ENCODE measurements around the gene LGR4.

GRCh38 chr11:27339941-27340340 is 132.6 kb downstream of the LGR4 start:
- no peak for TF ChIP-seq CTCF (IDR thresholded peaks at IDR 0.05 in 2 of 3, conservative IDR thresholded peaks at IDR 0.05 in 1 of 3; ENCODE audit: borderline replicate concordance in 1 of 3, insufficient read depth in 1 of 3, low read depth in 2 of 3, low read length in 2 of 3)
- TF ChIP-seq POLR2A (IDR thresholded peaks at IDR 0.05; ENCODE audit: borderline replicate concordance, extremely low read depth, insufficient read depth, insufficient read length): no peak
- TF ChIP-seq RAD21 (IDR thresholded peaks at IDR 0.05; ENCODE audit: low read depth): no peak
- no peak for TF ChIP-seq EZH2 (IDR thresholded peaks at IDR 0.05)
- no peak for TF ChIP-seq POLR2AphosphoS5 (IDR thresholded peaks at IDR 0.05; ENCODE audit: low read depth, low read length)
- TF ChIP-seq SRF (IDR thresholded peaks at IDR 0.05; ENCODE audit: low read depth): no peak
- TF ChIP-seq CEBPB (IDR thresholded peaks at IDR 0.05; ENCODE audit: low read depth): no peak
- TF ChIP-seq TCF7L2 (IDR thresholded peaks at IDR 0.05; ENCODE audit: borderline replicate concordance, extremely low read depth, insufficient read depth, insufficient read length): no peak
- TF ChIP-seq ZFX (IDR thresholded peaks at IDR 0.05): no peak
- no peak for TF ChIP-seq MAX (IDR thresholded peaks at IDR 0.05)
